Measurements from ENCODE around the gene ALX4.

The ALX4 gene

DNA sequence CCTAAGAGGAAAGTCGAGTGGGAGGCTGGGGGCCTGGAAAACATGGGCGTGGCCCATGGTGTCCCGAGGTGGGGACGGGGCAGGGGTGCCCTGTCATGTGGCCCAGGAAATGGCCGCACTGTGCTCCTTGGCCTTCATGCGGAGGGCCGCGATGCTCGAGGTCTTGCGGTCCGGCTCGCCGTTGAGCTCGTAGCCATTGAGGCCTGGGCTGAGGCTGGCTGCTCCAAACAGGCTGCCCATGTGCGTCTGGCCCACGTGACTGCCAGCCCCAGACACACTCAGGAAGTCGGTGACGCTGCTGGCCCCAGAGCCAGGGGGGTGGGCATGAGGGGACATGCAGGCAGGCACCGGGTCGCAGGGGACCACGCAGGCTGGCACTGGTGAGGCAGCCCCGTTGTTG lies 45.2 kb downstream of the ALX4 start:
- DNase-seq: no peak

DNA sequence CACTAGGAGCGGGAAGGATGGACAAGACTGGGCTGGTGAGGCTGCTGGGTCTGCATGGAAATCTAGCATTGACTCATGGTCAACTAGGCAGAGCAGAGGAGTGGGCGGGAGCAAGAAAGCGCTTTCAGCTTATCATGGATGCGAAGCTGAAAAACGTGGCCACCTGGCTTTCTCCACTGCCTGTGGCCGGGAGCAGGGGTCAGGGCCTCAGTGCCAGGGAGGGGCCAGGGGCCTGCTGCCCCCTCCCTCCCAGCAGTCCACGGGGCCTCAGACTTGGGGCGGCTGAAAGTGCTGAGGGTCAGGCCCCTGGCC lies 45.5 kb downstream of the ALX4 start:
- no peak for DNase-seq

DNA sequence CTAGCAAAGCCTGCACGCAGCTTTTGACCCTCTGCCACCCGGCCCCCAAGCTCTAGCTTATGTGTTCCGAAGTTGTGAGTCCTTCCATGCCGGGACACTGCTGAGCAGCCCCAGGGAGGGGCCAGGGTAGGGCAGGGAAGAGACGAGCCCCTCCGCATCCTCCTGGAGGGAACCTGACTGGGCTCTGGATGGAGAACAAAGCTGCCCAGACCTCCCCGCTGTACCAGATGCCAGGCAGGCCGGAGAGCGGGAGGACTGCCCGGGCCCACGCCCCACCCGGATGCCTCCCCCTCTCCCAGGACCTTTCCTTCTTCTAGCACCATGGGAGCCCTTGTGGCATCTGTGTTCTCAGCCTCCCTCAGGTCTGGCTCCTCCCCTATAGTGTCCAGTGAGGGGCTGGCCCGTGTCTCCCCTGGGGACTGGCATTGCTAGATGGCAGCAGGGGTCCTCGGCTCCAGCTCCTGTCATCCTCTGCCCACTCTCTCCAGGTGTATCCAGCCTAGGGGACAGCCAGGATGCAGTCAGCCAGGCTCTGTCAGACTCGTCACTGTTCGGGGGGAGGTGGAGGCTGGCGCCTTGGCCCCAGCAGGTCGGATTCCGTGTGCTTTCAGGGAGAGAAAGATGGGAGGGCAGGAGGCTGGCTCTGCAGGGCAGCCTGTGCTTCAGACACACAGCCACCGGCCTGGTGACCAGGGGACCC lies 46.1 kb downstream of the ALX4 start:
- no peak for DNase-seq

DNA sequence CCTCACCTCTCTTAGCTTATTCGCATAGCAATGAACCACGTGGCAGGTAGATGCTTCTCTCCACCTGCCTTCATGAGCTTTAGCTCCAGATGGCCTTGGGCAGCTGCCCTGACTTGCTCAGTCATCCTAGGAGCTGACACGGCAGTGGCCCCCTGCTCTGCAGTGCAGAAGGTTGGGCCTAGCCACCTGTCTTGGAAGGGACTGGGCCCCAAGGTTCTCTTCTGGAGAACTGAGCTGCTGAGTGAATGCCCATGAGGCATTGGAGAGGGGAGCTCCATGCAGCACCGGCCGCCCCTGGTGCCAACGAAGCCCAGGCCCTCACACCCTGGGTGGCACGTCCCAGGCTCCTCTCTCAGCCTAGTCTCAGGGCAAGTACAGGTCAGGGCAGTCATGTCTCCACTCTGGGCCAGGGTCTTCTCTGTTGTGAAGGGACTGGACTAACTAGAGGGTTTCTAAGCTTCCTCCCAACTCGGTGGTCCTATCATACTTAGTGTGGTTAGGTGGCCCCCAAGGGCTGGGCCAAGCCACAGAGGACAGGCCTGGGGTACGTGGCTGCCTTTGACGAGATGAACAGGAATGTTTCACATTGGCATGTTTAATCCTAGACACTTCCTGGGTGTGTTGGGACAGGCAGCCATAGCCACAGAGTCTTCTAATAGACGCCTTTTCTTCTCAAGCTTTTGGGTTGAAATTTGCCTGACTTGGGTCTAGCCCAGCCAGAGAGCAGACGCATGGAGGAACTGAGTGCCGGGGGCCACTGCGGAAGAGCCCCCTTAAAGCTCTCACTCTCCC lies 47.9 kb downstream of the ALX4 start:
- DNase-seq: no peak

DNA sequence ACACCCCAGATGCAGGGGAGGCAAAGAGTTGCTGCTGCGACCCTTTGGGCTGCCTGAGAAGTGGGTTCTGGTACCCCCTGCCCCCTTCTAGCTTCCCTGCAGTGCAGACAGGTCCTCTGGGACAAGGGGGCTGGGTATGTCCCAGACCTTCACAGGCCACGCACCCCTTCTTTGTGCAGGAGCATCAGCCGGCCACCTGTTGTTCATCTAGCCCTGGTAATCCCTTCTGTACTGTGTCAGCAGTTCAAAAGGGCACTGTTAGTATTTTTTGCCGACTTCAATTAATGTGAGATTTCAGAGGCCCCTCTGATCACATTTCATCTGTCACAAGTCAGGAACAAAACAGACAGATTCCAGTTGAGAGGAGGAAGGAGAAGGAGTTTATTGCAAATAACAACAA lies 49.9 kb downstream of the ALX4 start:
- no peak for DNase-seq

DNA sequence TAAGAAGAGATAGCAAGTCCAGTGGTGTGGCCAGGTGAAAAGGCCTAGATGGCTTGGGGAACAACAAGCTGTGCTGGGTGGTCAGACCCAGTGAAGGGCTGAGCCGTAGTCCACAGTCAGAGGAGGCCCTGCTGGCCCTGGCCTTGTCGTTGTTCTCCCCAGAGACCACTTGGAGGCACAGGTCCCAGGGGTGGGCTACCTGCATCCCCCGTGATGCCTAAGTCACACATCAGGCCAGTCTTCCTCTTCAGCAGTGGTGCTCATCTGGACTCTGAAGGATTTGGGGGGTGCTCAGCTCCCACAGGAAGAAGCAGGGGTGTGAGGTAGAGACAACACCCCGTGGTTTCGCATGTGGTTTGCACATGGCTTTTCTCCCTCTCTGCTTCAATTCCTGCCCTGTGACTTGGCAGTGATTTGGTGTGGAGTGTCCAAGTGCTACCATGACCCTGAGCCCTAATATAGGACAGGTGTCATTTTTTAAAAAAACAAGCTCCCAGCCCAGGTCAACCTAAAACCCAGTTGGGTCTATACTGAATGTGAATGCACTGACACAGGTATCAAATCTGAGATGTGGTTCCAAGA lies 51.0 kb downstream of the ALX4 start:
- no peak for DNase-seq

DNA sequence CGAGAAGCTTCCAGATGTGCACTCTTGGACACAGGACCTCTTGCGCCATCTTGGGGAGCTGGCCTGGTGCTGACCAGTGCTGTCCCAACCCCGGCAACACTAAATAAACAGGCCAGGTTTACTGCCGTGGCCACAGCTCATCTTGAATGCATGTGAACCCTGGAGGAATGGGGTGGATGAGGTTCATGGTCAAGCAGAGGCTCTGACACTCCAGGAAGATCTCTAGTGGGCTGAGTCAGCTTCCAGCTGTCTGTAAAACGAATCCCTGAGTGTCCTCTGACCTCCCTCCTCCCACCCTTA lies 51.8 kb downstream of the ALX4 start:
- no peak for DNase-seq

DNA sequence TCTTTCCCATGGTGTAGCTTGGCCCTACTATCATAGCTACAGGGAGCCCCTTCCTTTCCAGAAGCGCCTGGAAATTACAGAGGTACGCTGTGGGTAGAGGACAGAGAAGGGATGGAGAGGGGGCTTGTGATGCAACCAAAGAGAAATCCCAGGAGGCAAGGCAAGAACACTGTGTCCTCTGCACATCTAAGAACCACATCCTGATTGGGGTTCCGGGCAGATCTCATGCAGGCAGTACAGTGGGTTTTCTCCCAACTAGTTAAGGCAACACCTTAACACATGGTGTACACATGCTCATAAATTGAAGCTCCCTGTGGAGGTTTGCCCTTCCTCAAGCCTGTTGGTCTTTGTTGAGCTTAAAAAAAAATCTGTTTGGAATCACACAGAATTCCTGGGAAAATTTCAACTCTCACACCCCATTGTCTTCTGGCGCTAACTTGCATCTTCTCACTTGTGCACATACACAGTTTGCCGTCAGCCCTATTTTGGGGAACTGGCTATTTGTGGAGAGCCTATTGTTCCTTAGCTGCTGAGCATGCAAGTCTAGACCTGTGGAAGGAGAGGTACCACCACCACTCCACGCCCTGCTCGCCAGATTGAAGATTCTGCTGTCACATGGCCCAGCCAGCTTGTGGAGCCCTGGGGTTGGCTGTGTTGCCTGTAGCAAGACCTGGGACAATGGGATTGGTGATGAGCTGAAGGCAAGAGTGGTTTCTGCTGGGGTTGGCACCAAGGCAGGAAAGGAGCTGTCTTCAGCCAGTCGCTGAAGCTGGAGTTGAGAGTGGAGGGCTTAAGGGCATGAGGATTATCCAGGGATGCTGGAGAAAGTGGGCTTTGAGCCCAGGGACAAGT lies 52.4 kb downstream of the ALX4 start:
- no peak for DNase-seq

DNA sequence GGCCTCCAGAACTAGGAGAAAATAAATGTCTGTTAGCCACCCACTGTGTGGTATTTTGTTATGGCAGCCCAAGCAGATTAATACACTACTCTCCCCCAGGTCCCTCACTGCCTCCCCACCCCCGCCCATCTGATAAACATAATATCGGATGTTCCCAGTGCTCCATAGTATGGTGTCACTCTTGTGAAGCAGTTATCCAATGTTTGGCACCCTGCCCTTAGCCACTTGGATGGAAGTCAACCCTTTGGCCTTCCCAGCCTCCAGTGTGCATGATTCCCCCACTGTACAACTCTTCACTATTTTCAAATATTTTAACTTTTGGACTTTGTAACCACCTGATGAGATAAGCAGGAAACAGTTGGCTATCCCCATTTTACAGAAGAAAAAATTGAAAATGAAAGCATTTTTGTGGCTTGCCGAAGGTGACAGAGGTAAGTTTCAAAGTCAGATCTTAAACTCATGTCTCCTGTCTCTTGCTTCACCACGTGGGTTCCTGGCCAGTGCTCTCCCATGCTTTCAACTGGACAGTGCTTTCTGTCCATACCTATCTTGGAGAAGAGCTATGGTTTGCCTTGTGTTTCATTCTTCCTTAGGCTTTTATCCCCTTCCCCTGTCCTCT lies 53.2 kb downstream of the ALX4 start:
- DNase-seq: peak; percentile 5

DNA sequence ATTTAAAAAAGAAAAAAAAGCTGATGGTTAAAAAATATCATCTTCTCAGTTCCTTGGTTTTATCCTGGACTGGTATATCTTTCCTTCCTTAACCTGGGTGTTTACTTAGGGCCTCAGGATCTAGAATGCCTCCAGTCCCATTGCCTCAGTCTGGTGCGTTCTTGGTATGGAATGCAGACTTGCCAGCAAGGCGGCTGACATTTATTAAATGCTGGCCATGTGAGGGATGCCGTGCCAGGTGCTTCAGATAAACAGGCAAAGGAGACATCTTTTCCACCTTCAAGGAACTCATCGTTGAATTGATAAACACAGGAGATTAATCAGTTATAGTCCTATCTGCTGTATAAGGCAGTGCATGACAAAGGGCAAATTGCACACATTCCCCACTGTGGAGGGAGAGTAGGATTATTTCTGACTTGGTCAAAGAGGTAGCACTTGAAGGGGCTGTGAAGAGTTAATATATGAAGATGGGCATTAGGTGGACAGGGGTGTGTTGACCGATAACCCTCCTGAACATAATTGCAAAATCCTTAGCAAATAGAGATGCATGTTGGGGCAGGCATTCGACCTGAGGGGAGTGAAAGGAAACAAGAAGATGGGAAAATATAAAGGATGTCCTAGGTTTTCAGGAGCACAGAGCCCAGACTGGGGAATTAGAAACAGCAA lies 54.4 kb downstream of the ALX4 start:
- DNase-seq: no peak

DNA sequence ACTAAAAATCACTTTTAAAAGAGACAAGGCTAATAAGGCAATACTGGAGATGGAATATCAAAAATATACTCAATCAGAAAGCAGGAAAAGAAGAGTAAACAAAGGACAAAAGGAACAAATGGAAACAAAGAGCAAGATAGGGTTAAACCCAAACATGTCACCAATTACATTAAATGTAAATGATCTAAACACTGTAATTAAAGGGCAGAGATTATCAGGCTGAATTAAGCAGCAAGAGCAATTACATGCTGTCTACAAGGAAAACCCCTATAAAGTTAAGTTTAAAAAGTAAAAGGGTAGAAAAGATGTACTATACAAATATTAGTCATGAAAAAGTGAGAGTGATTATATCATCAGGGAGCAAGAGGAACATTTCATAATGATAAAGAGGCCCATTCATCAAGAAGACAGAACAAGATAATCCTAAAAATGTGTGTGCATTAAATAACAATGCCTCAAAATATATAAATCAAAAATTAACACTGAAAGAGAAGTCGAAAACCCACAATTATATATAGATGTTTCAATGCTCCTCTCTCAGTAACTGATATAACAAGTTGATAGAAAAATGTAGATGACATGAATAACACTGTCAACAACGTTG lies 56.8 kb downstream of the ALX4 start:
- no peak for DNase-seq

DNA sequence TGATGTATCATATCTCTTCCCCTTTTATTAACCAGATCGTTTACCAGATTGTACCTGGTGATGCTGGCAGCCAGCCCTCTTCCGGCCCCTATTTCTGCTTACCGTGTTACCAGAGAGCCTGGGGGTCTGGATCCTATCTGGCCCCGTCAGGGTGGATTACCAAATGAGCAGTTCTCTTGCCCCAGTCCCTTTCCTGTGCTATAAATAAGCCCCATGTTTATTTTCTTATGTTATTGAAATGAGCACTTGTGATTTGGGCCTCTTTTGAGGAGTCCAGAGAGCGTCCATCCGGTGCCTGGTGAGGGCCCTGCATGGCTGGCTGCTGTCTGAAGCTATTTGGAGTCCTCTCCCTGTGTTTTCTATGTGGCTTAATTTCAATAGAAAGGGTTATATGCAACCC lies 59.5 kb downstream of the ALX4 start:
- no peak for DNase-seq

DNA sequence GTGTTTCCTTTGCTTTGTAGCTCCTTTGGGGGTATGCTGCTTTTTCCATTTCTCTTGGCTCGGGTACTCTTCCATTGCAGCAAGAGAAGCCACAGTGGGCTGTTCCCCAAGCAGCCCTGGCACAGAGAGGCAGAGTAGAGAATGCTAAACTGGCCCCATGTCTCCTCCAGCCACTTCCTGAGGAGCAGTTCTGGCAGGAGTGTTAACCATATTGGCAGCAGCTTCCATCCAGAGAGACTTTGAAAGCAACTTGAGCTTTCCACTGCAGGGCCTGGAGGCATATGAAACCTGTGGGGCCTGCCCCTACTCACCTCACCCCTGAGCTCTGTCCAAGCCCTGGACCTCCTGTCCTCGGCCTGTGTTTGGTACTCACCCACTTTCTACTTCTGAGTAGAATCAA lies 61.8 kb downstream of the ALX4 start:
- DNase-seq: no peak

DNA sequence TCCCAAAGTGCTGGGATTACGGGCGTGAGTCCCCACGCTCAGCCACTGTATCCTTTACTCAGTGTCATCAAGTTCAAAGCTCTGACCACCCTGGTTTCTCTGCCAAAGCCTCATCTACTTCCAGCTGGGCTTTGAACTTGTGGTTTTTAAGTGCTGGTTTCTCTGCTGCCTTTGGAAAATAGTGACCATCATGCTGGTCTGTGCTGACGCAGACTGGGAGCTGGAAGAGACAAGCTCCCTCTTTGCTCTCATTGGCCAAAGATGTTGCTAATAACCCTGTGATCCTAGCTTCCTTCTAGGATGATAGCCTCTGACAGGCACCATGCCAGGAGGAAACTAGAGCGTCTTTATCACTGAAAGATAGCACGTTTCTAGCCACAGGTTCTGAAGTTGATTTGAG lies 62.4 kb downstream of the ALX4 start:
- no peak for DNase-seq

DNA sequence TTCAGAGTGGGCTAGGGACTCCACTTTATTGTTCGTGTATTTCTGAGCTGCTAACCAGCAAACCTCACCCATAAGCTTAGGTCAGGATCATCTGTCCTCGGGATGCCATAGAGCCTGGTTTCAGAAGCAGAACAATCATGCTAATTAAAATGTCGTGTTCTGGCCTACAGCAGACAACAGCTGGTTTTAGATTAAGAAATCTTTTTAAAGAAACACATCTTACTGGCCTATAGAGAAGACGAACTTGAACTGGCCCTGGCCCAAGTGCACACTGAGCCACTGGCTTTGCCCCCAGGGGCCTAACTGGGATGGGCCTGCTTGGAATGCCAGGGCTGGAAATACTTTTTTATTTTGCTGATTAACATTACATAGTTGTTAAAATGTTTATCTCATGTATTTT lies 63.2 kb downstream of the ALX4 start:
- DNase-seq: no peak

DNA sequence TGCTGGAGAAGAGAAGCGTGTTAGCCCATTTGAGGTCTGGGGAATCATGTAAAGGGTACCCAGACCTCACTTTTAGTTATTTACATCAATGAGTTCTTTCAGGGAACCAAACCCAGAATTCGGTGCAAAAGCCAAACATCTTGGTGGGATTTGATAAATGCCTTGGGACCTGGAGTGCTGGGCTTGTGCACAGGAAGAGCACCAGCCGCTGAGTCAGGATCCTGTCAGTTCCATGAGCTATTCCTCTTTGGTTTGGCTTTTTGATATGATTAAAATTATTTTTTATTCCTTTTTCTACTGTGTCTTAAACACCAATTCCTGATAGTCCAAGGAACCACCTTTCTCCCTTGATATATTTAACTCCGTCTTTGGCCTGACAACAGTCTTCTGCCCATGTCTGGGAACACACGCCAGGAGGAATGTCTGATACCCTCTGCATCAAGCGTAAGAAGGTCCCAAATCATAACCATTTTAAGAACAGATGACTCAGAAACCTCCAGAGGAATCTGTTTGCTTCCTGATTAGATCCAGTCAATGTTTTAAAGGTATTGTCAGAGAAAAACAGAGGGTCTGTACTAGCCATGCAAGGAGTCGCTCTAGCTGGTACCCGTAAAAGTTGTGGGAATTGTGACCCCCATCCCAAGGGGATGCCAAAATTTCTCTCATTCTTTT lies 65.2 kb downstream of the ALX4 start:
- DNase-seq: no peak

DNA sequence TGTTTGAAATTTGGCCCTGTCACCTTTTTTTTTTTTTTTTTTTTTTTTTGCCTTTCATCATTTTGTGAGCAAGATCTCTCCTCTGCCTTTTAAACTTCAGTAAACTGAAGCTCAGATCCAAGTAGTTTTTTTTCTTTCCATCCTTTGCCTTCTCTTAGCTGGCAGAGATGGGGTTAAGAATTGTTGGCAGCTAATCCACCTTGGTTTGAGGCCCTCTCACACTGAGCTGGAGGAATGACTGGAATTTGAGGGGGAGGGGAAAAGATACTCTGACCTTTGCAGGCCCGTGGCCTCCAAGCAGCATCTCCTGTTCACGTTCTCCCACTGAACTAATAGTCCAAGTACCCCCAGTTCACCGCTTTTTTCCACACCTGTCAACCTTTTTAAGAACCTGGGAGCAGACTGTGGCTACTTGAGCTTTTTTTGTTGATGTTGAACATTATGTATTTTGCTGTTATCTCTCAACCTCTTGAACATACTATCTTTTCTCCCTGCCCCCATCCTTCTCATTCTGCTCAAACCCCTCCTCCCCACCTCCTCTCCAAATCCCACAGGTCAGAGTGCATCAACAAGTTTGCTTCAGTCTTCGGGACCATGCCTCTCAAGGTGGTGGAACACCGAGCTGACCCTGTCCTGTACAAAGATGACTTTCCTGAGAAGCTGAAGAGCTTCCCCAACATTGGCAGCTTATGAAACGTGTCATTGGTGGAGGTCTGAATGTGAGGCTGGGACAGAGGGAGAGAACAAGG lies 66.2 kb downstream of the ALX4 start:
- DNase-seq: no peak

DNA sequence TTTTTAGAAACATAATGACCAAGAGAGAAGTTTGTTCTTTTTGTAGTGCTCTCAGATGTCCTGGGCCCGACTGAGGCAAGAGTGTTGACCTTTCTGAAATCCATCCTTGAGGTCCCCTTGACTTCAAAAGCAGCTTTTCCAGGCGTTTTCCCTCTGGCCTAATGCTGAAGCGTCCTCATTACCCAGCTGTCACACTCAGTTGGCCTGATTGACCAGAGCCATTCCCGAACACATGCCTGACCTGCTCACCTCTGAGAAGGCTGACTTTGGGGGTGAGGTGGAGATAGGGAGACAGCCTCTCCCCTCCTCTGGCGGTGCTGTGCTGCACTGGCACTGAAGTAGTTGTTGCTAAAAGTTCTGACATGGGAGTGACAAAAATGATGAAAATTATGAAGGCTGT lies 66.9 kb downstream of the ALX4 start:
- no peak for DNase-seq

DNA sequence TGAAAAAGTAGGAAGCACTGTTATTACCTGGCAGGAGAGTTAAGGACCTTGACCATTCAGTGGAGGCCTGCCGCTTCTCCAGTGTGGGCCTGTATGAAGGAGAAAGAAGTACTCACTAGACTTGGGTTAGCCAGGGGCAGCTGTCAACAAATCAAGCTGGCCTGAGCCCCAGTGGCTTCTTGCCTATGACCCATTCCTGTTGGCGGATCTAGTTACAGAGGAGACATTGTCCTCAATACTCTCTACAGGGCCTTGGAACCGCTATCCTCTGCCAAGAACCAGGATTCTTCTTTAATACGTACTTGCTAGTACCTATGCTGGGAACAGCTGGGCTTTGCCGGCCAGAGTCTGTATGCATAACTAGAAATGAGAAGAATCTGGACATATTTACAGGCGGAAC lies 68.1 kb downstream of the ALX4 start:
- DNase-seq: no peak

DNA sequence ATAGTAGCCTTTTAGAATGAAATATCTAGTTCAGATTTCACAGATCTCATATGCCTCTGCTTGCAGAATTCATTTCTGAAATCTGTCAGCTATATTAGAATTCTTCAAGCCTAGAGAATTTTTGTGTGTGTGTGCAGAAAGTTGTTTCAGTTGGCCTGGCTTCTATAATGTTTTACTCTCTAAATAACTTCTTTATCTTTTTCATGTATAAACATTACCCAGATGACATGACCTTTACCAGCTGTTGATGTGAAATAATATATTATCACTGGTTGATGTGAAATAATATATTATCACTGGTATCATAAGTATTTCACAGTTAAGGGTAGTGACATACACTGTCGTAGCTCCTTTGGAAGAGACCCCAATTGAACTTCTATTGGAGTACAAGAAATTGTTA lies 72.8 kb downstream of the ALX4 start:
- no peak for DNase-seq

DNA sequence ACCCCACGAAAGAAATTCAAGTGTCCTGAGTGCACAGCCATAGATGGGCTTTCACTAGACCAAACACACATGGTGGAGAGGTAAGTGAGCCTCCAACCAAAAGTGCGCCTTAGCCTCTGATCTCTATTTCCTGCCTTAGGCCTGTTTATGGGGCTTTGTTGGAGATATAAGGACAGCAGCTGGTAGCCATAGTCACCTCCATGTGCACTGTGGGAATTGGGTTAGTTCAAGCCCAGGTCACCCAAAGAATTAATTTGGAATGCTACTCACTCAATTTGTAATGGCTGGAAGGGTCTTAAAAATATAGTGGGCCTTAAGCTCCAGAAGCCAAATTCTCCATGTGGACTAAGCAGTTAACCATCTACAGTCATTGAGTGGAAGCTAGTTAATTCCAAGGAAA lies 73.6 kb downstream of the ALX4 start:
- no peak for DNase-seq
